ENCODE results near the gene TNRC6B.

Gene TNRC6B

DNA sequence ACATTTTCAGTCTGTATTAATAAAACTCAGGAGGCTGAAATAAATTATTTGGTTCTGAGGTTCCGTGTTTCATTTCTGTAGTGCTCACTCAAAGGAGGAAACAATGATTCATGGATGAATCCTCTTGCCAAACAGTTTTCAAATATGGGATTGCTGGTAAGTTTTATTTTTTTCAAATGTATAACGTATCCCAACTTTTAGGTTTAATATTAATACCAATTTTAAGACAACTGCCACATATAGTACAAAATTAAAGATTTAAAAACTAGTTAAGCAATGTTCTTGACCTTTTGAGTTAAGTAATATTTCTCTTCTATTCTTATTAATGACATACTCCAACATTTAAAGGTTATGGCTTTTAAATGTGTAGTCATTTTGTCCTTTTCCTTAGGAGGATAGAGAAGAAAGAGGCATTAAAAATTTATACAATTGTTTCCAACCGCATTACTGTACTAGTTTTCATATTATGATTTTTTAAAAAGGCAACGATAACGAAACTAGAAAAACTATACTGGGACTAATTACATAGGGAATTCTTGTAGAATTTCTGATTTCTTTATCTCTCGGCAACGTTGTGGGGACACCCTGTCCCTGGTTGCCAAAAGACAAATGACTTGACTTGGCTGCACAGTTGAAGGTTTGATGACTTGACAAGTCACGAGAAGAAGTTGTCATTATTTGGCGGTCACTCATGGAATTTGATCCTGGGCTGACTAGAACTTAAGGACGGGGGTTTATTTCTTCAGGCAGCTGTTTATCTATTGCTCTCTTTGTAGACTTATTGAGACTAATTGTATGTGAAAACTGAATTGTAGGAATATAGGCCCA lies 99.5 kb downstream of the TNRC6B start:
- TF ChIP-seq, protein P1, sequence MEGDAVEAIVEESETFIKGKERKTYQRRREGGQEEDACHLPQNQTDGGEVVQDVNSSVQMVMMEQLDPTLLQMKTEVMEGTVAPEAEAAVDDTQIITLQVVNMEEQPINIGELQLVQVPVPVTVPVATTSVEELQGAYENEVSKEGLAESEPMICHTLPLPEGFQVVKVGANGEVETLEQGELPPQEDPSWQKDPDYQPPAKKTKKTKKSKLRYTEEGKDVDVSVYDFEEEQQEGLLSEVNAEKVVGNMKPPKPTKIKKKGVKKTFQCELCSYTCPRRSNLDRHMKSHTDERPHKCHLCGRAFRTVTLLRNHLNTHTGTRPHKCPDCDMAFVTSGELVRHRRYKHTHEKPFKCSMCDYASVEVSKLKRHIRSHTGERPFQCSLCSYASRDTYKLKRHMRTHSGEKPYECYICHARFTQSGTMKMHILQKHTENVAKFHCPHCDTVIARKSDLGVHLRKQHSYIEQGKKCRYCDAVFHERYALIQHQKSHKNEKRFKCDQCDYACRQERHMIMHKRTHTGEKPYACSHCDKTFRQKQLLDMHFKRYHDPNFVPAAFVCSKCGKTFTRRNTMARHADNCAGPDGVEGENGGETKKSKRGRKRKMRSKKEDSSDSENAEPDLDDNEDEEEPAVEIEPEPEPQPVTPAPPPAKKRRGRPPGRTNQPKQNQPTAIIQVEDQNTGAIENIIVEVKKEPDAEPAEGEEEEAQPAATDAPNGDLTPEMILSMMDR (IDR thresholded peaks at IDR 0.05; ENCODE audit: low read depth, low read length, missing control alignments), result no peak
- H3K4me3 ChIP-seq (replicated peaks; ENCODE audit: low read depth, low read length), result no peak overlapping the region
- DNase-seq (ENCODE audit: extremely low read depth, low read depth), result no peak

DNA sequence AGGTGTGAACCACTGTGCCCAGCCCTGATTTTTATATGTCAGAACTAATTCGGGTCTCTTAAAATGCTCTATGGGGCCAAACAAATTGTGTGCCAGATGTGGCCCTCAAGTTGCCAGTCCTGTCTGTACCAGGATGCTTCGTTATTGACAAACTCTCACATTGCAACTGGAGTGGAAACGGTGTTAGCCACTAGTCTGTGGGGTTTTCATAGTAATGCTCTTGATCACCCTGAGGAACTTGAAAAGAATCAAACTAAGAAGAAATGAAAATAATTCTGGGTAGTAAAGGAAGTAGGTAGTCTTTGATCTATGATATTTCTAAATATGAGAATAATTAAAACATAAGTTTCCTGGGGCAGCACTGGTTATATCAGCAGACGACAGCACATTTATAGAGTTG lies 101.3 kb downstream of the TNRC6B start:
- no peak for DNase-seq (ENCODE audit: extremely low read depth, low read depth)
- H3K4me3 ChIP-seq (replicated peaks; ENCODE audit: low read depth, low read length), result no peak overlapping the region
- TF ChIP-seq, protein P1 (IDR thresholded peaks at IDR 0.05; ENCODE audit: low read depth, low read length, missing control alignments), result no peak

DNA sequence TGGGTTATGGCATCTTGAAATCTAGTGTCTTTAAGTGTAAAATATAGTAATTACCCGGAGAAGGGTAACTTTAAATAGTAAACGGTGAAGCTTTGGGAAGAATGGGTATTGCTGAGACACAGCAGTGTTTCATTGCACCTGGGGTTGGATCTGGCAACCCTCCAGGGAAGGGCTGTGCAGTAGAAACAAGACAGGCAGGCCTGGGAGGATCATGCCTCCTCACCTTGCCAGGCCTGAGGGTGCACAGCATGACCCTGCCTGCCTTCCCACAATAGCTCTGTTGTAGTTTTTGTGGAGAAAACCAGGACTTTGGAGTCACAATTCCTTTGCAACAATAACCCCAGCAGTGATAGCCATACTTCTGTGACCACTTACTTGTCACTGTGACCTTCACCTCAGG lies 104.0 kb downstream of the TNRC6B start:
- DNase-seq (ENCODE audit: extremely low read depth, low read depth), result no peak
- H3K4me3 ChIP-seq (replicated peaks; ENCODE audit: low read depth, low read length), result no peak overlapping the region
- TF ChIP-seq, protein P1 (IDR thresholded peaks at IDR 0.05; ENCODE audit: low read depth, low read length, missing control alignments), result no peak

DNA sequence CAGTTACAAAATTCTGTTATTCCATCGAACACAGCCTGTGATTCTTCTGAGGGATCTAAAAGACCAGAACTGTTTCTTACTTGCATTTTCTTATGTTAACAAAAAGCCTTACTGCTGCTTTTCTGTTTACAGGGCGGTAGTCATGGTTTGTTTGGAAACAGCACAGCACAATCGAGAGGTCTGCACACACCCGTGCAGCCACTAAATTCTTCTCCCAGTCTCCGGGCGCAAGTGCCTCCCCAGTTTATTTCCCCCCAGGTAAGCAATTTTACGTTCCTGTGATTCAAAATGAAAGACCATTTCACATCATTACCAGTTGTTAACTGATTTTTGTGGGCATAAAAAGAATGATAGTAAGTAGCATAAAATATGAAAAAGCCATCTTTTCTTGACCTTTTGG lies 107.8 kb downstream of the TNRC6B start:
- no peak overlapping the region for H3K4me3 ChIP-seq (replicated peaks; ENCODE audit: low read depth, low read length)
- DNase-seq (ENCODE audit: extremely low read depth, low read depth), result no peak
- TF ChIP-seq, protein P1 (IDR thresholded peaks at IDR 0.05; ENCODE audit: low read depth, low read length, missing control alignments), result no peak

DNA sequence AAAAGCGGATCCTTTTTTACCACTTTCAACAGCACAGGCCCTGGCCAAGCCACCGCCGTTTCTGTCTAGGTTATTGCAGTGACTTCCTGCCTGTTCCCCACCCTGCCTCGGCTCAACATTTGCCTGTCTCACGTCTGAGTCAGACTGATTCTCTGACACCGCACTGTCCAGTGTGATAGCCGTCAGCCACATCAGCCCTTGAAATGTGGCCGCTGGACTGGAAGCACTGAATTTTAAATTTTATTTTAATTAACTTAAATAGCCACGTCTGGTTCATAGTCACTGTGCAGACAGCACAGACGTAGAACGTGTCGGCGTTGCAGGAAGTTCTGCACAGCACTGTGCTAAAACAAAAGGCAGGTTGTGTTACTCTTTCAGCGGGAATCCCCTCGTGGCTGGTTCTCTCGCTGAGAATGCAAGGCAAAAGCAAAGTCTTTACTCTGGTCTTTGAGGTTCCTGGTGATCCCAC lies 112.3 kb downstream of the TNRC6B start:
- no peak overlapping the region for H3K4me3 ChIP-seq (replicated peaks; ENCODE audit: low read depth, low read length)
- TF ChIP-seq, protein P1 (IDR thresholded peaks at IDR 0.05; ENCODE audit: low read depth, low read length, missing control alignments), result no peak
- no peak for DNase-seq (ENCODE audit: extremely low read depth, low read depth)

DNA sequence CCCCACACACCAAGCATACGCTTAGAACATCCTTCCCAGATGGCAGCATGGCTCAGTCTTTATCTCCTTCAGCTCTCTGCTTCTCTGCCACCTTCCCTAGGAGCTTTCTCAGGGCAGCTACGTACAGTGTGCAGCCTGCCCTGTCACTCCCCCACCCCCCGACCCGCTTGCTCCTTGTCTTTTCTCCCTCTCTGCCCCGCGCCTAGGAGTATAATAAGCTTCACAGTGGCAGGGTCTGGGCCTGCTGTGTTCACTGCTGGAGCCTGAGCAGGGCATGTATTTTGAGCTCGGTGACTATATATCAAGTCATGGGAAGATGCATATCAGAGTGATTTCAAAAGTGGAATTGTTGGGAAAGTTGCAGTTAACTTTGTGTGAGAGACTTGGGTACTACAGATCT lies 112.8 kb downstream of the TNRC6B start:
- no peak for DNase-seq (ENCODE audit: extremely low read depth, low read depth)
- no peak overlapping the region for H3K4me3 ChIP-seq (replicated peaks; ENCODE audit: low read depth, low read length)

More for the DNA sequence above, 112.8 kb downstream of the TNRC6B start:
- TF ChIP-seq, protein P1 (IDR thresholded peaks at IDR 0.05; ENCODE audit: low read depth, low read length, missing control alignments), result no peak
